Astrocyte of the spinal cord (primary cell): ENCODE results near the gene NGB.

Experiments used
- DNase-seq: peaks from one replicate; pipeline ENCODE4 v3.0.0; 2011; ENCODE audit warnings: low read depth, low spot score
- H3K4me3 ChIP-seq: 2 replicates; pipeline ENCODE4 v1.5.1; 2011; ENCODE audit warnings: low read depth, mild to moderate bottlenecking, low read length, moderate library complexity
- CTCF ChIP-seq: IDR thresholded peaks from 2 replicates; pipeline ENCODE4 v1.5.1; 2012; ENCODE audit warnings: low read depth, mild to moderate bottlenecking, low read length, inconsistent platforms
- in situ Hi-C: cut with HindIII; loops from 2 replicates; pipeline ENCODE4 v1.10.0; 2017; ENCODE audit warnings: low sequenced_read_pairs

NGB gene

GRCh38 chr14:77267937-77268699 is 2.9 kb downstream of the NGB start:
- no peak for TF ChIP-seq CTCF
- no peak for DNase-seq
- in situ Hi-C loops: no loop called here
- no peak overlapping the region for H3K4me3 ChIP-seq

- H3K4me3 ChIP-seq: no peak overlapping the region
- in situ Hi-C loops: no loop called here
- no peak for TF ChIP-seq CTCF
- DNase-seq: no peak
Observed at GRCh38 chr14:77266336-77266735, 4.7 kb downstream of the NGB start.

GRCh38 chr14:77265561-77266335 is 5.3 kb downstream of the NGB start:
- in situ Hi-C loops: no loop called here
- H3K4me3 ChIP-seq: no peak overlapping the region
- TF ChIP-seq CTCF: no peak
- DNase-seq: no peak

- DNase-seq: no peak
- in situ Hi-C loops: no loop called here
- TF ChIP-seq CTCF: no peak
- no peak overlapping the region for H3K4me3 ChIP-seq
Observed at GRCh38 chr14:77265187-77265515, 5.9 kb downstream of the NGB start.

GRCh38 chr14:77264466-77265186 is 6.4 kb downstream of the NGB start:
- in situ Hi-C loops: no loop called here
- TF ChIP-seq CTCF: no peak
- no peak for DNase-seq
- no peak overlapping the region for H3K4me3 ChIP-seq

GRCh38 chr14:77260631-77261030 is 10.4 kb downstream of the NGB start:
- DNase-seq: no peak
- in situ Hi-C loops: no loop called here
- no peak for TF ChIP-seq CTCF

More at GRCh38 chr14:77260631-77261030, 10.4 kb downstream of the NGB start:
- H3K4me3 ChIP-seq: no peak overlapping the region
